Esophagus muscularis mucosa (tissue), 3 donors: ENCODE measurements around the gene PSEN1.

ENCODE experiments used
- POLR2A ChIP-seq: fragments of 450-650 bp; IDR thresholded peaks from one replicate; pipeline ENCODE4 v1.6.1; 2017; ENCODE audit warnings: antibody characterized with exemption, moderate library complexity, mild to moderate bottlenecking, low read depth
- POLR2AphosphoS5 ChIP-seq, 2 donors: sonication (generic); formaldehyde crosslinking; IDR thresholded peaks; one replicate each; pipeline ENCODE4 v1.6.1; 2017; ENCODE audit warnings: antibody characterized with exemption in 2 of 2
- TF ChIP-seq, protein P1 (sequence below), 3 experiments: fragments of 200-600 bp in 2 of 3; fragments of 450-650 bp in 1 of 3; sonication (generic) in 2 of 3; IDR thresholded peaks; one replicate each; pipeline ENCODE4 v1.5.1; 2017 to 2019; ENCODE audit warnings: antibody characterized with exemption in 3 of 3, mild to moderate bottlenecking in 2 of 3, moderate library complexity in 1 of 3

DNA sequence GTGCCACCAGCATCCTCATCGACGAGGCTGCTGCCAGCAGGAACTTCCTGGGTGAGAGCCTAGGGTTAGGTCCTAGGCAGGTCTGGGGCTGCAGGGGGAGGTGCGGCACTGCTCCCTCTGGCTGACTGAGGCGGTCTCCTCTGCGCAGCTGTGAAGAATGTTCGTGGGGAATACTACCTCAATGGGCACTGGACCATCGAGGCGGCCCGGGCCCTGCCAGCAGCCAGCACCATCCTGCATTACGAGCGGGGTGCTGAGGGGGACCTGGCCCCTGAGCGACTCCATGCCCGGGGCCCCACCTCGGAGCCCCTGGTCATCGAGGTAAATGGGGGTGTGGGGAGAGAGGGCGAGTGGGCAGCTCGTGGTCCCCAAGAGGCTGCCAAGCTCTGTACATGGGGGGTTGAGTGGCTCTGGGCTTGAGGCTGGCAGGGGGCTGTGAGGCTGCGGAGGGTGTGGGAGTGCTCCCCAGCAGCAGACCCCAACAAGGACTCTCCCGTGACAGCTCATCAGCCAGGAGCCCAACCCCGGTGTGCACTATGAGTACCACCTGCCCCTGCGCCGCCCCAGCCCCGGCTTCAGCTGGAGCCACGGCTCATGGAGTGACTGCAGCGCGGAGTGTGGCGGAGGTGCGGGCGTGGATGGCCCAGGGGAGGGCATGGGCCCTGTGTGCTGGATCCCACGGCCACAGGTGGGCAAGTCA is 115.4 kb downstream of the PSEN1 start:
- TF ChIP-seq, protein P1, sequence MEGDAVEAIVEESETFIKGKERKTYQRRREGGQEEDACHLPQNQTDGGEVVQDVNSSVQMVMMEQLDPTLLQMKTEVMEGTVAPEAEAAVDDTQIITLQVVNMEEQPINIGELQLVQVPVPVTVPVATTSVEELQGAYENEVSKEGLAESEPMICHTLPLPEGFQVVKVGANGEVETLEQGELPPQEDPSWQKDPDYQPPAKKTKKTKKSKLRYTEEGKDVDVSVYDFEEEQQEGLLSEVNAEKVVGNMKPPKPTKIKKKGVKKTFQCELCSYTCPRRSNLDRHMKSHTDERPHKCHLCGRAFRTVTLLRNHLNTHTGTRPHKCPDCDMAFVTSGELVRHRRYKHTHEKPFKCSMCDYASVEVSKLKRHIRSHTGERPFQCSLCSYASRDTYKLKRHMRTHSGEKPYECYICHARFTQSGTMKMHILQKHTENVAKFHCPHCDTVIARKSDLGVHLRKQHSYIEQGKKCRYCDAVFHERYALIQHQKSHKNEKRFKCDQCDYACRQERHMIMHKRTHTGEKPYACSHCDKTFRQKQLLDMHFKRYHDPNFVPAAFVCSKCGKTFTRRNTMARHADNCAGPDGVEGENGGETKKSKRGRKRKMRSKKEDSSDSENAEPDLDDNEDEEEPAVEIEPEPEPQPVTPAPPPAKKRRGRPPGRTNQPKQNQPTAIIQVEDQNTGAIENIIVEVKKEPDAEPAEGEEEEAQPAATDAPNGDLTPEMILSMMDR (IDR thresholded peaks at IDR 0.05): no peak
- TF ChIP-seq POLR2AphosphoS5 (IDR thresholded peaks at IDR 0.05) (no peak), POLR2A (no peak)
